ENCODE measurements around the gene MUCL3. TPM values are rescaled to one million over a fixed set of nuclear protein-coding genes. Genes with fewer than 3 reads are reported as not detected.

The MUCL3 gene
- total RNA-seq, 1 donor from 2014 or later: under 0.01 TPM

GRCh38 chr6:30931272-30931671 lies 9.5 kb upstream of the MUCL3 start:
- no peak overlapping the region for H3K4me3 ChIP-seq (ENCODE audit: low read depth, low read length)
- no peak for TF ChIP-seq CTCF (conservative IDR thresholded peaks at IDR 0.05; ENCODE audit: low read depth, low read length)
- no peak for DNase-seq (ENCODE audit: low read depth)

- no peak for DNase-seq (ENCODE audit: low read depth)
- H3K4me3 ChIP-seq (ENCODE audit: low read depth, low read length): no peak within 1 kb of the TSS
- TF ChIP-seq CTCF (conservative IDR thresholded peaks at IDR 0.05; ENCODE audit: low read depth, low read length): no peak
Measured at GRCh38 chr6:30931969-30932645, 8.7 kb upstream of the MUCL3 start, which contains the start of gene SFTA2. Gene SFTA2 (minus strand): TSS chr6:30932170. CDS start chr6:30932096, 74 bp downstream.

GRCh38 chr6:30932665-30933365 lies 8.0 kb upstream of the MUCL3 start:
- H3K4me3 ChIP-seq (ENCODE audit: low read depth, low read length): no peak overlapping the region
- no peak for TF ChIP-seq CTCF (conservative IDR thresholded peaks at IDR 0.05; ENCODE audit: low read depth, low read length)
- DNase-seq (ENCODE audit: low read depth): no peak

- DNase-seq (ENCODE audit: low read depth): no peak
- no peak overlapping the region for H3K4me3 ChIP-seq (ENCODE audit: low read depth, low read length)
- no peak for TF ChIP-seq CTCF (conservative IDR thresholded peaks at IDR 0.05; ENCODE audit: low read depth, low read length)
Measured at GRCh38 chr6:30935018-30935417, 5.8 kb upstream of the MUCL3 start.

GRCh38 chr6:30937265-30937664 lies 3.5 kb upstream of the MUCL3 start:
- no peak for TF ChIP-seq CTCF (conservative IDR thresholded peaks at IDR 0.05; ENCODE audit: low read depth, low read length)
- DNase-seq (ENCODE audit: low read depth): no peak
- H3K4me3 ChIP-seq (ENCODE audit: low read depth, low read length): no peak overlapping the region

GRCh38 chr6:30938730-30939129 lies 2.0 kb upstream of the MUCL3 start:
- H3K4me3 ChIP-seq (ENCODE audit: low read depth, low read length): no peak overlapping the region
- TF ChIP-seq CTCF (conservative IDR thresholded peaks at IDR 0.05; ENCODE audit: low read depth, low read length): no peak
- DNase-seq (ENCODE audit: low read depth): no peak

Data from epithelial cell of proximal tubule (primary cell).